K562 (cell line): ENCODE data around the gene SH3BP5. TPM values are rescaled to one million over a fixed set of nuclear protein-coding genes. Genes with fewer than 3 reads are reported as not detected.
A peak's percentile ranks its signal among the peaks of the same experiment; 100 is the strongest.

ENCODE experiments used
- DEAF1 ChIP-seq: fragments of 450-650 bp; formaldehyde crosslinking; IDR thresholded peaks from 2 replicates; pipeline ENCODE4 v1.4.0; 2020; ENCODE audit warnings: mild to moderate bottlenecking, moderate library complexity
- ETV6 ChIP-seq, 3 experiments: fragments of 150-350 bp in 1 of 3; sonication (generic) in 1 of 3; formaldehyde crosslinking in 1 of 3; IDR thresholded peaks; 2 replicates each; pipeline versions ENCODE4 v1.6.1 to v1.8.0; 2014 to 2022; ENCODE audit warnings: borderline replicate concordance in 2 of 3, low read depth in 2 of 3, antibody characterized with exemption in 1 of 3, low read length in 1 of 3, mild to moderate bottlenecking in 1 of 3, missing genetic modification reagents in 1 of 3
- HDAC1 ChIP-seq, 2 experiments: fragments of 450-650 bp; IDR thresholded peaks; 2 replicates each; pipeline ENCODE4 v1.6.1; 2016 to 2017; ENCODE audit warnings: inconsistent platforms in 1 of 2, mild to moderate bottlenecking in 1 of 2, moderate library complexity in 1 of 2
- HMGXB4 ChIP-seq: sonication (generic); formaldehyde crosslinking; IDR thresholded peaks from 2 replicates; pipeline ENCODE4 v1.8.1; 2023; ENCODE audit warnings: mild to moderate bottlenecking, missing genetic modification reagents
- KLF6 ChIP-seq: fragments of 250-450 bp; sonication (Bioruptor Pico); IDR thresholded peaks from 2 replicates; pipeline ENCODE4 v1.4.0; 2020; ENCODE audit warnings: mild to moderate bottlenecking, moderate library complexity, borderline replicate concordance
- MBD1 ChIP-seq: fragments of 250-450 bp; sonication (Bioruptor Pico); IDR thresholded peaks from 2 replicates; pipeline ENCODE4 v1.8.0; 2022; ENCODE audit warnings: inconsistent platforms
- MBD2 ChIP-seq: sonication (generic); IDR thresholded peaks from 2 replicates; pipeline ENCODE4 v1.6.1; 2016; ENCODE audit warnings: low read depth, borderline replicate concordance
- RBM14 ChIP-seq: fragments of 200-400 bp; formaldehyde crosslinking; IDR thresholded peaks from 2 replicates; pipeline ENCODE4 v1.6.1; 2018; ENCODE audit warnings: low read depth, mild to moderate bottlenecking, low read length, moderate library complexity, borderline replicate concordance; ENCODE audit not compliant: insufficient read depth
- SOX6 ChIP-seq: fragments of 450-650 bp; IDR thresholded peaks from 2 replicates; pipeline ENCODE4 v1.6.1; 2014; ENCODE audit warnings: mild to moderate bottlenecking
- TAF7 ChIP-seq: fragments of 450-650 bp; IDR thresholded peaks from 2 replicates; pipeline ENCODE4 v1.6.1; 2016; ENCODE audit warnings: missing genetic modification characterization, missing compliant biosample characterization
- TFAP4 ChIP-seq: sonication (generic); formaldehyde crosslinking; IDR thresholded peaks from 2 replicates; pipeline ENCODE4 v1.8.0; 2022; ENCODE audit warnings: missing genetic modification reagents, mild to moderate bottlenecking, moderate library complexity, borderline replicate concordance
- THRAP3 ChIP-seq: fragments of 450-650 bp; IDR thresholded peaks from 2 replicates; pipeline ENCODE4 v1.6.1; 2016; ENCODE audit warnings: mild to moderate bottlenecking, inconsistent platforms, borderline replicate concordance
- ZBTB7A ChIP-seq: IDR thresholded peaks from 2 replicates; pipeline ENCODE4 v1.6.1; 2011; ENCODE audit warnings: low read depth, mild to moderate bottlenecking, low read length, moderate library complexity, borderline replicate concordance; ENCODE audit not compliant: control insufficient read depth
- ZNF398 ChIP-seq: fragments of 250-450 bp; sonication (Bioruptor Pico); IDR thresholded peaks from 2 replicates; pipeline ENCODE4 v1.8.0; 2021; ENCODE audit warnings: moderate library complexity, mild to moderate bottlenecking, inconsistent platforms
- ZNF449 ChIP-seq: fragments of 250-450 bp; sonication (Bioruptor Pico); IDR thresholded peaks from 2 replicates; pipeline ENCODE4 v1.8.0; 2022; ENCODE audit warnings: moderate library complexity, mild to moderate bottlenecking, inconsistent platforms
- polyA plus RNA-seq, 8 experiments: library from polyadenylated mRNA; depleted of rRNA in 4 of 8; stranded (reverse) in 5 of 8; unstranded in 3 of 8; fragments of >200 nt; fragmentation: Nextera tagmentation in 2 of 8; fragmentation: Illumina TruSeq in 1 of 8; extraction: Ambion mirVana in 2 of 8; extraction: Trizol in 1 of 8; gene quantifications; 2 replicates each; pipeline versions ENCODE4 v1.2.1 to v1.2.3, GENCODE V29; 2011 to 2014; ENCODE audit warnings: inconsistent platforms in 1 of 8, missing spikeins in 1 of 8
- total RNA-seq, 7 experiments: library from RNA; depleted of rRNA in 6 of 7; stranded (reverse); fragments of >200 nt in 6 of 7; fragmentation: Illumina TruSeq in 2 of 7; extraction: Trizol in 2 of 7; gene quantifications; 2 replicates each; pipeline versions ENCODE4 v1.2.1 to v1.2.3, GENCODE V29; 2011 to 2021; ENCODE audit warnings: low replicate concordance in 1 of 7

The SH3BP5 gene
- total and polyA plus RNA-seq, 9 of the 15 experiments (the other 6 are each of a cell fraction or from before 2014, with no cell fraction given): 2.9 to 29.0 (median 14.9) TPM

- TF ChIP-seq MBD1 (peak; percentile 94), TAF7 (tag) (no peak), RBM14 (no peak), ETV6 (IDR thresholded peaks at IDR 0.05; ENCODE audit: borderline replicate concordance in 1 of 2, low read depth in 2 of 2, low read length in 1 of 2) (no peak), ETV6 (CRISPR knock-in tag; IDR thresholded peaks at IDR 0.05; ENCODE audit: borderline replicate concordance) (0 out of 2 replicates have a peak, but pooled peaks have one; percentile 20), ZBTB7A (peak; percentile 64; the same call in 1 of the 2 replicates), ZNF398 (no peak), MBD2 (no peak), DEAF1 (CRISPR knock-in tag) (peak; percentile 38; the same call in 1 of the 2 replicates), TFAP4 (CRISPR knock-in tag) (0 out of 2 replicates have a peak, but pooled peaks have one; percentile 13), HMGXB4 (CRISPR knock-in tag) (0 out of 2 replicates have a peak, but pooled peaks have one; percentile 9), ZNF449 (CRISPR knock-in tag) (no peak), SOX6 (peak; percentile 46; the same call in 1 of the 2 replicates), THRAP3 (0 out of 2 replicates have a peak, but pooled peaks have one; percentile 88), KLF6 (CRISPR knock-in tag) (0 out of 2 replicates have a peak, but pooled peaks have one; percentile 17), HDAC1 (IDR thresholded peaks at IDR 0.05) (peak in 1 of 2 experiments; percentile 57; a peak in 2 of 4 replicates)
Observed at GRCh38 chr3:15332405-15333098, at the start of gene SH3BP5 (continued).
